ENCODE measurements around the gene ROCK1.

GRCh38 chr18:21117409-21118131 is 6.0 kb upstream of the ROCK1 start:
- TF ChIP-seq SIN3A (IDR thresholded peaks at IDR 0.05; ENCODE audit: borderline replicate concordance, insufficient read depth, low read depth, low read length) (no peak), CTCF (IDR thresholded peaks at IDR 0.05) (no peak), POLR2AphosphoS5 (IDR thresholded peaks at IDR 0.05; ENCODE audit: low read depth, low read length) (no peak), TCF7L2 (IDR thresholded peaks at IDR 0.05; ENCODE audit: low read depth, low read length) (no peak), REST (IDR thresholded peaks at IDR 0.05; ENCODE audit: insufficient read depth in 1 of 2, low read depth in 2 of 2, low read length in 1 of 2) (no peak)

Data from Panc1 (cell line).